Stimulated activated CD8-positive, alpha-beta memory T cell treated with anti-CD3 and anti-CD28 coated beads, Interleukin-7, amount 100 ng/mL, for 24 hours (primary cell): Measurements from ENCODE around the gene SELENOS.
"Not testable (repeated sequence)": the region's sequence is repeated elsewhere in the genome, so short reads cannot be mapped to it uniquely, and the experiment has no call there.

Source experiments
- DNase-seq: peaks from one replicate; pipeline ENCODE4 v3.0.0-alpha.2; 2020; ENCODE audit warnings: low read depth

SELENOS gene

GRCh38 chr15:101309436-101310160 lies 32.3 kb upstream of the SELENOS start:
- no peak for DNase-seq

DNA sequence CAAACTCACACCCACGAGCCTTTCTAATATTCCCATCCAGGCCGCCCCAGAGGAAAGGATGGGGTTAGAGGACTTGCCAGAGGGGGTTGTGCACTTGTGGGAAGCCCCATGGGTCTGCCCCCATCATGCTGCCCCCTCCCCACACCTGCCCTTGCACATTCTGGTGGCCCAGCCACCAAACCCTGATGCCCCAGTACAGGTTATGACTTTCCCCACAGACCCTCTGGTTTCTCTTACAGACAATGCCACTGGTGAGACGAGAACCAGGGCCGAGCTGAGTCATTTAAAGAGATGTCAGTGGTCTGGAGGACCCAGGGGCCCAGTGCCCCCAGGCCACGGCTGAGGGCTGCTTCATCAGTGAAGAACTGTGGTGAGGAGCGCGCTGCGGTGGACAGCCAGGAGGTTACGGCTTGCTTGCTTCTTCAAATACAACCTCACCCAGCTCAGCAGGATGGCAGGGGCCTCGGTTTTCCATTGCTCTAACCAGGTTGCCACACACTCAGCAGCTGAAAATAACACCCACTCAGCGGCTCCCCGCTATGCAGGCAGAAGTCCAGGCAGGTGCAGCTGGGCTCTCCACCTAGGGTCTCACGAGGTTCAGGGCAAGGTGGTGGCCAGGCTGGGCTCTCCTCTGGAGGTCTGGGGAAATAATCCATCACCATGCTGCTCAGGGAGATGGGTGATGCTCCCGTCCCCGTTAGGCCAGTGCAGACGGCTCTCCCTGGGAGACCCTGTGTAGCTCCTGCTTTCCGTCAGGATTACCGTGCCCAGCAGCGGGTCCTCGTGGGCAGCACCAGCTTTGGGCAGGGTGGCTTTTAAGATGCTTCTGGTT lies 31.5 kb upstream of the SELENOS start:
- no peak for DNase-seq

DNA sequence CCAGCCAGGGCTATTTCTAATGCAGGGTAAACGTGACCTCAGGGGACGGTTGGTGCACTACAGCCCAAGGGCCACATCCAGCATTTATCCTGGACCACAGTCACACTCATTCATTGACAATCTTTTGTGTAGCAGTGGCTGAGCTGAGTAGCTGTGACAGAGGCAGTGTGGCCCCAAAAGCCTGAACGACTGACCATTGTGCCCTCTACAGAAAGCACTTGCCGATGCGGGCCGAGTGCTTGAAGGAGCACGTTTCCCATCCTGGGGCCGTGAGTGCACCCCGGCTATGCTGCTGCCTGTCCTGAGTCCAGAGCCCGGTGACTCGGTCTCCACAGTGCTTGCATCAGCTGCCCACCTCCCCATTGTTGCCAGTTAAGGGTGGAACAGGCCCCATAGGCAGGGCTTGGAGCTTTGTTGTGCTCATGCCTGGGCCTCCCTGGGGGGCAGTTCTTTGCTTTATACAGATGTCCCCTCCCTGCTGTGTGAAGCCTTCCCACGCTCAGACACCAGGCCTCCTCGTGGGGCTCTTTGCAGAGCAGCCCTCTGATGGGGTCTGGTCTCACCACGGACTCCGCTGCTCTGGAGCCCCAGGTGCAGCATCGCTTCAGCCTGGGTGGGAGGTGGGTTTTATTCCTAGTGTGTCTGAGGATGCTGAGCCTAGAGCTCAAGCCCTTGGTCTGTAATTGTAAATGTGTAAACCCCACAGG lies 30.8 kb upstream of the SELENOS start:
- DNase-seq: no peak

GRCh38 chr15:101307048-101307896 lies 30.0 kb upstream of the SELENOS start:
- no peak for DNase-seq

DNA sequence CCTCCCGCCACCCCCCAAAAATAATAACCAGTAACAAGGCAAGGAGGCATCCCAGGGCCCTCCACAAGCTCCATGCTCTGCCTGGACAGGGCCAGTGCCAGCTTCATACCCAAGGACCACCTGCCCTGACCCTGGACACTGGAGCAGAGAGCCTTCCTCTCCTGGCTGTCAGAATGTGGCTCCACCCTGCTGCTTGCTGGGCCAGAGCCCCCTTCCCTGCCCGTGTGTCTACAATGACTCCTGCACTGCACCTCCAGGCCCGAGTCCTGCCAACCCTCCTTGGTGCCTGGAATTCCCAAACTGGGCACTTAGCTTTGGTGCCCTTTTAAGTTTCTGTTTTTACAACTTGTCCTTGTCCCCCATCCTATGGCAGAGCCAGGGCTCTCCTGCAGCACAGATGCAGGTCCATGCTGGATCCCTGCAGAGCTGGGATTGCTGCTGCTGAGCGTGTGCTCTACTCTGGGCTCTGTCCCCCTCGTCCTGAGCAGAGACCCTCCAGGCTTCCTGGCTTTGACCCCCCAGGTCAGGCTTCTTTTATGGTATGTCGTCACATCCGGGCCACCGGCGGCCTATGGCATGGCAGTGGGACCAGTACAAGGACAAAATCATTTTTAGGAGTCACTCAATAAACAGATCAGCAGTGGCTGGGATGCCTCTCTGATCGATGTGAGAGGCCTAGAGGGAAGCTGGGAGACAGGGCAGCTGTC lies 29.2 kb upstream of the SELENOS start:
- DNase-seq: no peak

DNA sequence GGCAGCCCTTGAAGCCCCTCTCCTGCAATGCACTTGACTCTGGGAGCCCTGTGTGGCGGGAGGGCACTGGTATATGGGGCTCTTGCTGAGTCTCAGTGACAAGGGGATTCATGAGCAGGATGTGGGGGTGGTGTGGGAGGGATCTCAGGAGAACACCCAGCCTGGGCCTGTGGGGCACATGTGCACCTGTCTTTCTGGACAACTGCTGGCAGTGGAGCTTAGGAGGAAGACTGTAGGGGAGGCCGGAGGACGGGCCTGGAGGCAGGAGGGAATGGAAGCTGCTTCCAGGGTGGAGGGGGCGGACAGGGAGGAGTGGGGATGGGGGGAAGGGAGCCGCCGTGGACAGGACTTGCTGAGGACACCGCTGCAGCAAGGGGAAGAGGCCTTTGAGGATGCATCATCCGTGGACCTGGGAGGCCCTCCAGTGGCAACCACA lies 28.6 kb upstream of the SELENOS start:
- DNase-seq: no peak

- no peak for DNase-seq
Measured at GRCh38 chr15:101303408-101303807, 26.1 kb upstream of the SELENOS start.

DNA sequence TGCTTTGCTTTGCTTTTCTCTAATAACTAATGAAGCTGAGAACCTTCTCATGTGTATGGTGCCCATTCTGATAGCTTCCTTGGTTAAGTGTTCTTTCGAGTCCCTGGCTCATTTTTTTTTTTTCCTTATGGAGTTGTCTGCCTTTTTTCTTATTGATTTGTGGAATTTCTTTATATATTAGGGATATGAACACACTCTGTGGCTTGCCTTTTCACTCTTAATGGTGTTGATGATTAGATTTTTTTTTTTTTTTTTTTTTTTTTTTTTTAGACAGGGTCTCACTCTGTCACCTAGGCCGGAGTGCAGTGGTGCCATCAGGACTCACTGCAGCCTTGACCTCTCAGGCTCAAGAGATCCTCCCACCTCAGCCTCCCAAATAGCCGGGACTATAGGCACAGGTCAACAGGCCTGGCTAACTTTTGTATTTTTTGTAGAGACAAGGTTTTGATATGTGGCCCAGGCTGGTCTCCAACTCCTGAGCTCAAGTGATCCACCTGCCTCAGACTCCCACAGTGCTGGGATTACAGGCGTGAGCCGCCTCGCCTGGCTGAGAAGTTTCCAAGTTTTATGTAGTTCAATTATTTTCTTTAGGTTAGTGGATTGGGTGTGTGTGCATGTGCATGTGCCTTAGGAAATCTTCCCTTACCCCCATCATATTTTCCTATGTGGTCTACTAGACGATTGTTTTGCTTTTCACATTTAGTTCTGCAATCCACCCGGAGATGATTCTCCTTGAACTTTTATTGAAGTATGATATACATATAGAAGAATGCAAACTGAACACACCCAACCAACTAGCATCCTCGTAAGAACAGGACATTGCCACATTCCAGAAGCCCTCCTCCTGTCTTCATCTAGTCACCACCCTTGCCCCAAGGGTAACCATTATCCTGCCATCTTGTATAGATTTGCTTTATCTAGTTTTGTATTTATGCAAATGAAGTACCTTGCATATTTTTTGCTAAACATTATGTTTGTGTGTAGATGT lies 19.4 kb upstream of the SELENOS start:
- DNase-seq: no peak

- no peak for DNase-seq
Measured at GRCh38 chr15:101295607-101296161, 18.4 kb upstream of the SELENOS start.

DNA sequence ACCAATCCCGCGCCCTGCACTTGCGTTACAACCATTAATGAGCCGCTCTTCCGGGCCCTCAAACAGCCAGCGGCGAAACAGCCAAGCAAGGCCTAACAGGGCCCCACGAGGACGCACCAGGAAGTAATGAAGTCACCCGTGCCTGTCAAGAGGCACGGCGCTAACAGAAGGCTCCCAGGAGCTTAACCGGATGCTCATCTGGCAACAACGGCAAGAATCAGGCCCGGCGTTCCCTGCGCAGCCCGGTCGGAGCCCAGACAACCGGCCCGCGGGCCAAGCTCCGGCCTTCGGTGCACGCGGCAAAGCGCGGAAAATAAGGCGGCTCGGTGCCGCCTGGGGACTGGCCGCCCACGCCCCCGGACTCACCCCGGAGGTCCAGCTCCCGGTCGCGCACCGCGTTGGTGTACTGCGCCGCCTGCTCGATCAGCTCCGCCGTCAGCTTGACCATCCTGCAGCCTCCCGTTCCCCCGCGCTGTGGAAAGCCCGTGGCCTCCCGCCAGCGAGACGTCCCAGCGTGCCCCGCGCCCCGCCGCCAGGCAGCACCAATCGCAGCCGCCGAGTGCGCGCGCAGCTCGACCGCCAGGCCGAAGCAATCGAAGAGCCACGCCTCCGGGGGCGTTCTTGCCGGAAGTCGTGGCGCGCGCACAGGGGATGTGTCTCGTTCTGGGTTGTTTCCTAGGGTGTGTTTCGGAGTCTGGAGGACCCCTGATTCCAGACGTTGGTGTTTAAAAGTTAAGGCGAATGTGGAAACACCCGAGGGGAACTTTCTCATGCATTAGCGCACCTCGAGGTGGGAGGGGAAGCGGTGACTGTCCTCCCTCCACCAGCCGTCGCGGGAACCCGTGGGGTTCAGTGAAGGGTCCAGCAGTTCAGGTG lies 17.7 kb upstream of the SELENOS start, which contains the start of gene SNRPA1:
TSS of gene SNRPA1 (minus strand) at position 518 of the 876 bp plus-strand sequence. CDS start at position 448, 70 bp downstream.
- peak; percentile 97 for DNase-seq

DNA sequence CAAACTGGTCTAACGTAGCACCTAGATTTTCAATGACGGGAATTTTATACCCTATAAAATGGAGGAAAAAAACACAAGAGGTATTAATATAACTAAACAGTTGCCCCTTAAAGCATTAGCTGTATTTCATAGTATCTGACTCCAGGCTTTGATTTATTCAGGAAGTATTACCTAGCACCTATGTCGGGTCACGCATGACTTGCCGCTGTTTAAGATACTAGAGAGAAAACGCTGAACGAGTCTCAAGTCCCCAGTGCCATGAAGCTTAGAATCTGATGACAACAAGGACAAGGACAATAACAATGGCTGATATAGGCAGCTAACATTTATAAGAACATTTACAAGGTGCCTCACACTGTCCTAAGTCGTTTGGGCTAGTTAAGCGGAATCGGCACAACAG lies 15.8 kb upstream of the SELENOS start:
- no peak for DNase-seq

GRCh38 chr15:101288905-101289513 lies 11.7 kb upstream of the SELENOS start:
- DNase-seq: no peak

- DNase-seq: not testable (repeated sequence)
Measured at GRCh38 chr15:101287342-101287741, 10.1 kb upstream of the SELENOS start.

DNA sequence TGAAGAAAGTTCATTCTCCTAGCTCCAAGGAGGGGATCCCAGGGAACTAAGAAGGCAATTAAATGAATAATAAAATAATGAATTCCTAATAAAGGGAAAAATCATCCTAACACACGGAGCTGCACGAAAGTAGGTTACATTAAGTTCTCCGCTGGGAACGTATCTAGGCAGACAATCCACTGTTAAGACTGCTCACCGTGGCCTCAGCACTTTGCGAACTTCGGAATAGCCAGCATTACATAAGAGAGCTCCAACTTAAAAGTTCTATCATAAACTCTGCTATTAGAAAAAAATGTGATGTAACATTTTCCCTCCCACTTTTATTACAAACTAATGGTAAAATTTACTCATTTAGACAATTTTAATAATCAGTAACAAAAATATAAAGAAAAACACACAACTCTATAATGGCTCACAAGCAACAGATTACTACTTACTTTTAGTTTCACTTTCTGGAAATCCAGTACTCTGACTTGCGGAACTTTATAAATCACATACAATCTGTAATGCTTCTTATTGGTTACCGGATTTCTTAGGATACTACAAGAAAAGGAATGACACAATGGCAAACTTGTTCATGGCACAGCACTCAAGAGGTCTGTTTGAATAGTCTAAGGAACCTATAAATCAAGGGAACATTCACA lies 9.3 kb upstream of the SELENOS start:
- DNase-seq: no peak

- no peak for DNase-seq
Measured at GRCh38 chr15:101283931-101284330, 6.6 kb upstream of the SELENOS start.

GRCh38 chr15:101280007-101280406 lies 2.7 kb upstream of the SELENOS start:
- no peak for DNase-seq

- DNase-seq: no peak
Measured at GRCh38 chr15:101277943-101278564, 769 bp upstream of the SELENOS start.
